HFF-Myc (cell line): ENCODE measurements around the gene FEN1.

Experiments
- DNase-seq: peaks from one replicate; pipeline ENCODE4 v3.0.0-alpha.2; 2011; ENCODE audit warnings: low read depth; ENCODE audit errors: extremely low read depth
- H3K4me3 ChIP-seq: replicated peaks from 2 replicates; pipeline ENCODE4 v1.5.1; 2011; ENCODE audit warnings: low read depth, mild to moderate bottlenecking, control low read depth, low read length
- CTCF ChIP-seq: IDR thresholded peaks from 2 replicates; pipeline ENCODE4 v1.5.1; 2012; ENCODE audit warnings: mild to moderate bottlenecking, low read depth, low read length, control low read depth; ENCODE audit errors: missing control alignments

The FEN1 gene

GRCh38 chr11:61781585-61781984 lies 11.1 kb upstream of the FEN1 start:
- no peak overlapping the region for H3K4me3 ChIP-seq
- DNase-seq, result no peak
- no peak for TF ChIP-seq CTCF

GRCh38 chr11:61782299-61782698 lies 10.4 kb upstream of the FEN1 start:
- H3K4me3 ChIP-seq, result no peak overlapping the region
- no peak for DNase-seq
- TF ChIP-seq CTCF, result no peak

- no peak for DNase-seq
- TF ChIP-seq CTCF, result no peak
- no peak overlapping the region for H3K4me3 ChIP-seq
Measured at GRCh38 chr11:61782841-61783240, 9.9 kb upstream of the FEN1 start.

- TF ChIP-seq CTCF, result no peak
- peak; percentile 14 for DNase-seq
Measured at GRCh38 chr11:61783717-61784505, 8.8 kb upstream of the FEN1 start.

GRCh38 chr11:61784506-61784805 lies 8.3 kb upstream of the FEN1 start:
- no peak overlapping the region for H3K4me3 ChIP-seq
- TF ChIP-seq CTCF, result no peak
- DNase-seq, result no peak

More at GRCh38 chr11:61783717-61784505, 8.8 kb upstream of the FEN1 start:
- H3K4me3 ChIP-seq, result no peak overlapping the region

- H3K4me3 ChIP-seq, result no peak overlapping the region
- no peak for DNase-seq
- no peak for TF ChIP-seq CTCF
Measured at GRCh38 chr11:61785837-61786402, 6.8 kb upstream of the FEN1 start.
